Colon (tissue), 2 donors: ENCODE results near the gene AGRP.
"Not testable (repeated sequence)": the region's sequence is repeated elsewhere in the genome, so short reads cannot be mapped to it uniquely, and the experiment has no call there.

Experiments
- FAIRE-seq: peaks from 2 replicates; lab custom pipeline; 2012; peaks lifted over from hg19 to GRCh38; lab: Jason Lieb, UNC
- donor health status: control.
- donor health status: control.

AGRP gene

GRCh38 chr16:67504031-67505021 lies 21.0 kb upstream of the AGRP start:
- FAIRE-seq = no peak

GRCh38 chr16:67499106-67499505 lies 15.8 kb upstream of the AGRP start:
- FAIRE-seq = no peak

GRCh38 chr16:67490335-67491096 lies 7.2 kb upstream of the AGRP start:
- FAIRE-seq = no peak

GRCh38 chr16:67489401-67490083 lies 6.2 kb upstream of the AGRP start:
- no peak for FAIRE-seq

GRCh38 chr16:67487561-67487960 lies 4.2 kb upstream of the AGRP start:
- FAIRE-seq = not testable (repeated sequence)

GRCh38 chr16:67486805-67487204 lies 3.5 kb upstream of the AGRP start:
- no peak for FAIRE-seq

GRCh38 chr16:67483731-67484525 lies 581 bp upstream of the AGRP start:
- no peak for FAIRE-seq

- FAIRE-seq = no peak
Measured at GRCh38 chr16:67482233-67482924, 968 bp downstream of the AGRP start.

- no peak for FAIRE-seq
Measured at GRCh38 chr16:67481561-67482232, 1.6 kb downstream of the AGRP start.

GRCh38 chr16:67480833-67481560 lies 2.4 kb downstream of the AGRP start, which contains the start of gene ATP6V0D1:
ATP6V0D1 (minus strand) TSS chr16:67481157; CDS start chr16:67481086, 71 bp downstream.
- FAIRE-seq = no peak

- FAIRE-seq = no peak
Measured at GRCh38 chr16:67477960-67478554, 5.3 kb downstream of the AGRP start.

- FAIRE-seq = no peak
Measured at GRCh38 chr16:67474551-67475455, 8.5 kb downstream of the AGRP start.

- no peak for FAIRE-seq
Measured at GRCh38 chr16:67471758-67472384, 11.5 kb downstream of the AGRP start.

- no peak for FAIRE-seq
Measured at GRCh38 chr16:67470359-67470758, 13.0 kb downstream of the AGRP start.

- no peak for FAIRE-seq
Measured at GRCh38 chr16:67468731-67469130, 14.6 kb downstream of the AGRP start.

- no peak for FAIRE-seq
Measured at GRCh38 chr16:67466581-67466980, 16.8 kb downstream of the AGRP start.

- FAIRE-seq = no peak
Measured at GRCh38 chr16:67464565-67464964, 18.8 kb downstream of the AGRP start.

- no peak for FAIRE-seq
Measured at GRCh38 chr16:67463691-67464090, 19.7 kb downstream of the AGRP start.
